ENCODE data around the gene RAP1GAP2.

GRCh38 chr17:2878751-2879254, 82.6 kb downstream of the RAP1GAP2 start:
- TF ChIP-seq FEZF1 (tag by site-specific recombination; IDR thresholded peaks at IDR 0.05) (no peak), CTCF (tag by site-specific recombination; IDR thresholded peaks at IDR 0.05) (no peak), YY1 (tag by site-specific recombination; IDR thresholded peaks at IDR 0.05) (no peak)
